CD4-positive, alpha-beta memory T cell (primary cell): ENCODE results near the gene MAPK11. TPM values are rescaled to one million over a fixed set of nuclear protein-coding genes. Genes with fewer than 3 reads are reported as not detected.
A peak's percentile ranks its signal among the peaks of the same experiment; 100 is the strongest.
"Not testable (repeated sequence)": the region's sequence is repeated elsewhere in the genome, so short reads cannot be mapped to it uniquely, and the experiment has no call there.

Experiments
- CTCF ChIA-PET: fragments of 350-600 bp; sonication (Branson Sonifier 250); formaldehyde crosslinking; loops from one replicate; lab custom pipeline; 2021; ENCODE audit warnings: inconsistent platforms; ENCODE audit not compliant: partially characterized antibody; lab: Charles Lee
- POLR2A ChIA-PET: fragments of 350-600 bp; sonication (Branson Sonifier 250); formaldehyde crosslinking; loops from one replicate; lab custom pipeline; 2021; ENCODE audit not compliant: partially characterized antibody; lab: Charles Lee
- DNase-seq, 5 donors: peaks; one replicate each; pipeline versions ENCODE4 v3.0.0 to v3.0.0-alpha.2; 2020 to 2022; ENCODE audit warnings: mixed read lengths in 1 of 5
- H3K27ac ChIP-seq: one replicate; pipeline ENCODE4 v1.7.0; 2013; ENCODE audit warnings: low read depth, low read length
- H3K27me3 ChIP-seq: 2 replicates; pipeline ENCODE4 v1.7.0; 2013; ENCODE audit warnings: mild to moderate bottlenecking, low read length, moderate library complexity; ENCODE audit not compliant: insufficient read depth
- H3K36me3 ChIP-seq: 2 replicates; pipeline ENCODE4 v1.7.0; 2013; ENCODE audit warnings: mild to moderate bottlenecking, low read length, moderate library complexity; ENCODE audit not compliant: insufficient read depth
- H3K4me1 ChIP-seq: 2 replicates; pipeline ENCODE4 v1.7.0; 2013; ENCODE audit warnings: mild to moderate bottlenecking, low read length, moderate library complexity; ENCODE audit not compliant: insufficient read depth
- H3K4me3 ChIP-seq, 2 donors: one replicate each; pipeline ENCODE4 v1.7.0; 2013; ENCODE audit warnings: low read length in 2 of 2, mild to moderate bottlenecking in 1 of 2
- H3K9me3 ChIP-seq, 2 donors: one replicate each; pipeline ENCODE4 v1.7.0; 2013; ENCODE audit warnings: low read length in 2 of 2, control low read depth in 1 of 2; ENCODE audit not compliant: control insufficient read depth in 1 of 2
- H3K27ac Mint-ChIP-seq, 7 donors: one replicate each; pipeline ENCODE4 v1.8.0; 2020 to 2021; ENCODE audit warnings: mixed read lengths in 7 of 7, mild to moderate bottlenecking in 6 of 7, inconsistent platforms in 3 of 7, moderate library complexity in 3 of 7
- H3K27me3 Mint-ChIP-seq, 2 donors: one replicate each; pipeline ENCODE4 v1.8.0; 2020 to 2021; ENCODE audit warnings: mixed read lengths in 2 of 2
- H3K36me3 Mint-ChIP-seq, 2 donors: one replicate each; pipeline ENCODE4 v1.8.0; 2020 to 2021; ENCODE audit warnings: mixed read lengths in 2 of 2, inconsistent platforms in 1 of 2, mild to moderate bottlenecking in 1 of 2
- H3K4me1 Mint-ChIP-seq, 4 donors: one replicate each; pipeline ENCODE4 v1.8.0; 2020 to 2021; ENCODE audit warnings: mixed read lengths in 4 of 4, mild to moderate bottlenecking in 1 of 4
- H3K4me3 Mint-ChIP-seq, 8 donors: one replicate each; pipeline ENCODE4 v1.8.0; 2020 to 2021; ENCODE audit warnings: mixed read lengths in 8 of 8, mild to moderate bottlenecking in 7 of 8, moderate library complexity in 6 of 8, inconsistent platforms in 3 of 8
- H3K9me3 Mint-ChIP-seq, 8 donors: one replicate each; pipeline ENCODE4 v1.8.0; 2020 to 2021; ENCODE audit warnings: mixed read lengths in 8 of 8, mild to moderate bottlenecking in 5 of 8, inconsistent platforms in 3 of 8, moderate library complexity in 1 of 8
- intact Hi-C: fragments of 100-400 bp; cut with micrococcal nuclease; formaldehyde crosslinking; loops from one replicate; pipeline ENCODE4 v1.15.1; 2023
- polyA plus RNA-seq, 2 donors: library from polyadenylated mRNA; unstranded; fragments of 300-500 nt; fragmentation: Illumina TruSeq; gene quantifications; one replicate each; pipeline ENCODE4 v1.2.3, GENCODE V29; 2021
- total RNA-seq, 2 experiments: library from RNA; stranded (reverse); gene quantifications; one replicate each; pipeline ENCODE4 v1.2.3, GENCODE V29; 2021

MAPK11 gene
- total and polyA plus RNA-seq, 4 experiments from 2014 or later: 0.10 to 1.7 (median 1.1) TPM

DNA sequence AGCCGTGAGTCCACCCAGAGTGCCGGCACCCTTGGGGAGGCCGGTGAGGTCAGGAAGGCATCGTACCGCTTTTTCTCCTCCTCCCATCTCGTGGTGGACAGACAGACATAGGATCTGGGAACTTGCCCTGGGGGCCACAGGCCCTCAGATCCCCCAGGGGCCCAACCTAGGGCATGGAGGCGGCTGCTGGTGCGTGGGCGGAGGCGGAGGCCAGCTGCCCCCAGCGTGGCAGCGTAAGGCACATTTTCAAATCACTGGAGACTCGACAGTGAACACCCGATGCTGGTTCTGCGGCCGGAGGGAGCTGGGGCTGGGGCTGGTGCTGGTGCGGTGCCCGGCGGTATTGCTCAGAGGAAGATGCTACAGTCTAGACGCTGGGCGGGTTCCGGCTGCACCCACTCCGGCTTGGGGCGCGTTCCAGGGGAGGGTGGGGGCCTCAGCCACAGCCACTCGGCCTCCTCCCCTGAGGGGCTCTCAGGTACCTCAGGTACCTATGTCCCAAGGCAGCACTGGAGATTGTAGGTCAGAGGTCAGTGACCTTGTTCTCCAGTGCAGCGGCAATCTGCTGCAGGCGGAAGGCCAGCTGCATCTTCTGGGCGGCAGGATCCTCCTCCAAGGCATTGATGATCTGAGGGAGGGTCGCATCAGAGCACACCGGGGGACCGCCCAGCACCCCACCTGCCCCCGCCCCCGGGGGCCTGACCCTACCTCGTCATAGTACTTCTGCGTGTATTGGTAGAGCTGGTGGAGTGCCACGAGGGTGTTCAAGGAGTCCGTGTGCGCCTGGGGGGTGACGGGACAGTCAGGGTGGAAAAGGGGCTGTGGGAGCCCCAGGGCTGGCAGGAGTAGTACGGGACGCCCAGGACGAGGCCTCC, 5.2 kb upstream of the MAPK11 start:
- ChIA-PET POLR2A (interaction anchor here (1.1 to 1.3 kb wide), 2 partner anchors 39 to 67 kb away, joined by 3 to 4 read pairs; no protein-coding TSS in a partner anchor), CTCF (interaction anchor here (0.6 to 2.3 kb wide), 8 partner anchors 33 to 346 kb away, joined by 3 to 17 read pairs (median 4); partner anchors contain the start of gene DENND6B)
- H3K36me3 Mint-ChIP-seq: no peaks in the 10 kb centered on the region
- no peaks in the 10 kb centered on the region for H3K27me3 ChIP-seq
- no peaks in the 10 kb centered on the region for H3K36me3 ChIP-seq
- no peaks in the 10 kb centered on the region for H3K27me3 Mint-ChIP-seq
- no peaks in the 10 kb centered on the region for H3K9me3 Mint-ChIP-seq
- peaks cover 0 to 15% (median 8%) of the 10 kb centered on the region in 4 donors for H3K4me1 Mint-ChIP-seq
- no peak overlapping the region for H3K4me3 ChIP-seq
- intact Hi-C loops: no loop called here
- no peaks in the 10 kb centered on the region for H3K9me3 ChIP-seq
- H3K4me3 Mint-ChIP-seq: no peak overlapping the region
- H3K27ac ChIP-seq: no peak overlapping the region
- peaks cover 14% of the 10 kb centered on the region for H3K4me1 ChIP-seq
- no peak for DNase-seq
- H3K27ac Mint-ChIP-seq: no peak overlapping the region

DNA sequence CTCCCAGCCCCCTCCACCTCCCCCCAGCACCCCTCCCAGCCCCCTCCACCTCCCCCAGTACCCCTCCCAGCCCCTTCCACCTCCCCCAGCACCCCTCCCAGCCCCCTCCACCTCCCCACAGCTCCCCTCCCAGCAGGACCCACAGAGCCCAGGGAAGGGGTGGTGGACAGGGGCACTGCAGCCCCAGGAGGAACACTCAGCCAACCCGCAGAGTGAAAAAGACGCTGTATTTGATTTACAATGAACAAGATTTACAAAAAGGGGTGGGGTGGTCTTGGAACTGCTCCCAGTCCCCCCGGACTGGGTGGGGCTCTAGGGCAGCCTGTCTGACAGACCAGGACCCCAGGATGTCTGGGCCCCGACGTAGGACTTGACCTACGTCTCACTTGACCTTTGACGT, 4.6 kb upstream of the MAPK11 start:
- CTCF ChIA-PET: interaction anchor here (0.6 to 2.3 kb wide), 3 partner anchors 53 to 217 kb away, joined by 4 to 17 read pairs (median 4); partner anchors contain the start of gene DENND6B
- intact Hi-C loops: loop anchor here (1.0 to 5.0 kb wide), 3 partner anchors 53 to 223 kb away; partner anchors contain the start of gene DENND6B

DNA sequence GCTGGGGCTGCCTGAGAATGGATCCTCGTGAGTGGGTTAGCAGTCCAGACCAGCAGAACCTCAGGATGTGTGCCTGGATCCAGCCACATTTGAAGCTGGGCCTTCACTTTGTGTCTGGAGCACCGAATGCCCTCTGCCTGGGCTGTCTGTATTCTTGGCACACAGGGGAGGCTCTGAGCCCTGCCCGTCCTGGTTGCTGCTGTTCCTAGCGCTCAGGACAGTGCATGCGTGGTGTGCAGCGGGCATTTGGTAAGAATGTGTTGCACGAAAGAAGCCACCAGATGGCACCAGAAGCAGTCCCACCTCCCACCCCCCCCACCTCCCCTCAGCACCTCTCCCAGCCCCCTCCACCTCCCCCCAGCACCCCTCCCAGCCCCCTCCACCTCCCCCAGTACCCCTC, 4.1 kb upstream of the MAPK11 start:
- H3K36me3 ChIP-seq: no peaks in the 10 kb centered on the region
- Mint-ChIP-seq H3K36me3 (no peaks in the 10 kb centered on the region), H3K4me3 (no peak overlapping the region), H3K9me3 (no peaks in the 10 kb centered on the region), H3K27me3 (no peaks in the 10 kb centered on the region), H3K27ac (peak overlapping the region in 1 of 7 donors; percentile 72), H3K4me1 (peaks cover 0 to 15% (median 8%) of the 10 kb centered on the region in 4 donors)
- no peaks in the 10 kb centered on the region for H3K27me3 ChIP-seq
- H3K4me1 ChIP-seq: peaks cover 19% of the 10 kb centered on the region
- no peaks in the 10 kb centered on the region for H3K9me3 ChIP-seq
- H3K4me3 ChIP-seq: no peak overlapping the region
- peak in 4 of 5 donors; percentile 27 to 45 (median 38) for DNase-seq
- no peak overlapping the region for H3K27ac ChIP-seq
- ChIA-PET POLR2A (interaction anchor here (2.8 kb wide), 1 partner anchor 23 kb away, joined by 10 read pairs; the partner anchor contains the start of gene HDAC10), CTCF (interaction anchor here (0.7 to 2.3 kb wide), 3 partner anchors 32 to 67 kb away, joined by 4 to 7 read pairs (median 5); no protein-coding TSS in a partner anchor)
- intact Hi-C loops: loop anchor here (1.0 to 5.0 kb wide), 3 partner anchors 53 to 223 kb away; partner anchors contain the start of gene DENND6B

More for the DNA sequence above, 4.6 kb upstream of the MAPK11 start:
- Mint-ChIP-seq H3K4me3 (no peak overlapping the region), H3K9me3 (no peaks in the 10 kb centered on the region), H3K27ac (no peak overlapping the region), H3K27me3 (no peaks in the 10 kb centered on the region), H3K36me3 (no peaks in the 10 kb centered on the region), H3K4me1 (peaks cover 0 to 15% (median 8%) of the 10 kb centered on the region in 4 donors)
- H3K4me1 ChIP-seq: peaks cover 15% of the 10 kb centered on the region
- no peaks in the 10 kb centered on the region for H3K27me3 ChIP-seq
- no peak for DNase-seq
- POLR2A ChIA-PET: interaction anchor here (2.8 kb wide), 1 partner anchor 24 kb away, joined by 10 read pairs; the partner anchor contains the start of gene HDAC10
- no peaks in the 10 kb centered on the region for H3K36me3 ChIP-seq
- H3K27ac ChIP-seq: no peak overlapping the region
- H3K4me3 ChIP-seq: no peak overlapping the region
- H3K9me3 ChIP-seq: no peaks in the 10 kb centered on the region

DNA sequence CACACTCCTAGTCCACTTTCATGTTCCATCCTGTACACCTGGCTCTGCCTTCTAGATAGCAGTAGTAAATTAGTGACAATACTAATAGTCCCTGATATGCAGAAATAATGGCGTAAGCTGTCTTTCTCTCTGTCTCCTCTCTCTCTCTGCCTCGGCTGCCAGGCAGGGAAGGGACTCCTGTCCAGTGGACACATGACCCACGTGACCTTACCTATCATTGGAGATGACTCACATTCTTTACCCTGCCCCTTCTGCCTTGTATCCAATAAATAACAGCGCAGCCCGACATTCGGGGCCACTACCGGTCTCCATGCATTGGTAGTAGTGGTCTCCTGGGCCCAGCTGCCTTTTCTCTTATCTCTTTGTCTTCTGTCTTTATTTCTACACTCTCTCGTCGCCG, 3.6 kb upstream of the MAPK11 start:
- not testable (repeated sequence) for H3K9me3 ChIP-seq, H3K36me3 Mint-ChIP-seq
- POLR2A ChIA-PET: interaction anchor here (2.8 kb wide), 1 partner anchor 23 kb away, joined by 10 read pairs; the partner anchor contains the start of gene HDAC10

DNA sequence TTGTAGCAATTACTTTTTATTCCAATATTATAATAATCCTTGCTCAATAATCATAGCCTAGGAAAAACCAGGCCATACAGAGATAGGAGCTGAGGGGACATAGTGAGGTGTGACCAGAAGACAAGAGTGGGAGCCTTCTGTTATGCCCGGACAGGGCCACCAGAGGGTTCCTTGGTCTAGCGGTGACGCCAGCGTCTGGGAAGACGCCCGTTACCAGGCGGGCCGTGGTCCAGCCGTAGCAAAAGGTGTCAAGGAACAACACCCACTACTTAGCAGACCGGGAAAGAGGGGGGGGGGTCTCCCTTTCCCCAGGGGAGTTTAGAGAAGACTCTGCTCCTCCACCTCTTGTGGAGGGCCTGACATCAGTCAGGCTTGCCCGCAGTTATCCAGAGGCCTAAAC, 3.2 kb upstream of the MAPK11 start:
- ChIA-PET CTCF (interaction anchor here (1.0 to 2.5 kb wide), 6 partner anchors 22 to 252 kb away, joined by 3 to 10 read pairs (median 6); partner anchors contain the start of genes HDAC10 and SCO2), POLR2A (interaction anchor here (1.9 to 2.8 kb wide), 2 partner anchors 22 to 55 kb away, joined by 4 to 10 read pairs; partner anchors contain the start of gene HDAC10)
- not testable (repeated sequence) for H3K9me3 ChIP-seq, H3K27me3 Mint-ChIP-seq, H3K36me3 ChIP-seq, DNase-seq, H3K4me3 ChIP-seq, H3K36me3 Mint-ChIP-seq, H3K27ac ChIP-seq, H3K4me3 Mint-ChIP-seq, H3K9me3 Mint-ChIP-seq, H3K27me3 ChIP-seq
- Mint-ChIP-seq H3K4me1 (peaks cover 1 to 20% (median 8%) of the 10 kb centered on the region in 4 donors), H3K27ac (peak overlapping the region in 1 of 7 donors; percentile 72)
- peaks cover 24% of the 10 kb centered on the region for H3K4me1 ChIP-seq
- intact Hi-C loops: loop anchor here (5.0 kb wide), 1 partner anchor 224 kb away; no protein-coding TSS in a partner anchor

More for the DNA sequence above, 3.6 kb upstream of the MAPK11 start:
- peak overlapping the region in 1 of 8 donors; percentile 39 for H3K4me3 Mint-ChIP-seq
- H3K9me3 Mint-ChIP-seq, H3K27me3 ChIP-seq, H3K27me3 Mint-ChIP-seq, H3K4me3 ChIP-seq, H3K36me3 ChIP-seq, DNase-seq, H3K27ac ChIP-seq: not testable (repeated sequence)
- H3K4me1 ChIP-seq: peaks cover 20% of the 10 kb centered on the region
- CTCF ChIA-PET: interaction anchor here (0.7 to 2.3 kb wide), 3 partner anchors 31 to 68 kb away, joined by 4 to 7 read pairs (median 5); no protein-coding TSS in a partner anchor
- peaks cover 0 to 16% (median 8%) of the 10 kb centered on the region in 4 donors for H3K4me1 Mint-ChIP-seq
- intact Hi-C loops: loop anchor here (1.0 to 5.0 kb wide), 3 partner anchors 54 to 224 kb away; partner anchors contain the start of gene DENND6B
- H3K27ac Mint-ChIP-seq: peak overlapping the region in 1 of 7 donors; percentile 72

DNA sequence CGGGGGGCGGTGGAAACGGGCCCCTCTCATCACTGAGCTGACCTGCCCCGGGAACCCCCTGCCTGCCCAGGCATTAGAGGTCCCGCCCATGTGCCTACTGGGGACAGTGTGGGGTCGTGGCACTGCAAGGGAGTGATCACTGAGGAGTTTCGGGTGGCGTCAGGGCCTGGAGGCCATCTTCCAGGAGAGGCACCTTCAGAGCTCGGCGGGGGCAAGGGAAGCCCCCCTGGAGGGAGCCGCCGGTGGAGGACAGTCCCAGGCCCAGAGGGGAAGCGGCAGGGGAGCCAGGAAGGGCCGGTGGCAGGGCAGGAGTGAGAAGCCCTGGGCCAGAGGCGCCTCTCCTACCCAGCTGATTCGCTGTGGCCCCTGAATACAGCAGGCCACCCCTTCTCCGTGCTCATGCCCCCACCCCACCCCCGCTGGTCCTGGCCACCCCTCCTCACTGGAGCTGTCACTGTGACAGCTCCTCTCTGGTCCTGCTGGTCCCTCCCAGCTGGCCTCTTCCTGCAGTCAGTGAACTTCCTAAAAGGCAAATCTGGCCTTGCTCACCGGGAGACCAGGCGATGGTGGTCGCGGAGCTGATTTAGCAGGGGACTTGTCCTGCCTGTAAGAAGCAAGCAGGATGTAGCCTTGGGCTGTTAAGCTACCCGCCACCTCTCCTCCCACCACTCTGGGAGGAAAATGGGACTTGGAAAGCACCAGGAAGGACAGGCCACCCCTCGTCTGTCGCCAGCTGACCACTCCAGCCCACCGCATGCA, 2.0 kb upstream of the MAPK11 start:
- H3K4me3 Mint-ChIP-seq: peak overlapping the region in 3 of 8 donors; percentile 7 to 54 (median 25)

More for the DNA sequence above, 2.0 kb upstream of the MAPK11 start:
- Mint-ChIP-seq H3K4me1 (peaks cover 1 to 24% (median 10%) of the 10 kb centered on the region in 4 donors), H3K36me3 (no peaks in the 10 kb centered on the region), H3K27me3 (no peaks in the 10 kb centered on the region), H3K9me3 (no peaks in the 10 kb centered on the region), H3K27ac (no peak overlapping the region)
- Histone ChIP-seq H3K4me1 (peaks cover 30% of the 10 kb centered on the region), H3K27me3 (no peaks in the 10 kb centered on the region), H3K27ac (no peak overlapping the region), H3K4me3 (no peak overlapping the region), H3K9me3 (no peaks in the 10 kb centered on the region), H3K36me3 (no peaks in the 10 kb centered on the region)
- ChIA-PET CTCF (interaction anchor here (0.8 to 2.5 kb wide), 11 partner anchors 19 to 253 kb away, joined by 3 to 11 read pairs (median 4); partner anchors contain the start of genes DENND6B, HDAC10, LMF2 and NCAPH2), POLR2A (interaction anchor here (0.6 to 2.8 kb wide), 6 partner anchors 21 to 347 kb away, joined by 3 to 10 read pairs (median 4); partner anchors contain the start of genes HDAC10 and TUBGCP6)
- intact Hi-C loops: loop anchor here (5.0 kb wide), 1 partner anchor 225 kb away; no protein-coding TSS in a partner anchor
- no peak for DNase-seq
